ENCODE results near the gene MAP3K3. TPM values are rescaled to one million over a fixed set of nuclear protein-coding genes. Genes with fewer than 3 reads are reported as not detected.

Gene MAP3K3
- total RNA-seq, 1 donor from 2014 or later, result 11.1 TPM

GRCh38 chr17:63624531-63624880 lies 2.3 kb downstream of the MAP3K3 start:
- H3K27me3 ChIP-seq (ENCODE audit: control insufficient read depth, insufficient read depth, low read length), result no peaks in the 10 kb centered on the region
- H3K36me3 ChIP-seq (ENCODE audit: control insufficient read depth, insufficient read depth, low read length), result no peaks in the 10 kb centered on the region
- no peak for TF ChIP-seq CTCF (IDR thresholded peaks at IDR 0.05; ENCODE audit: insufficient read depth, low read length, severe bottlenecking)
- FAIRE-seq (no peak), DNase-seq (ENCODE audit: low read depth) (no peak)
- H3K4me3 ChIP-seq (ENCODE audit: low read depth, low read length), result no peak overlapping the region

- no peaks in the 10 kb centered on the region for H3K36me3 ChIP-seq (ENCODE audit: control insufficient read depth, insufficient read depth, low read length)
- H3K27me3 ChIP-seq (ENCODE audit: control insufficient read depth, insufficient read depth, low read length), result no peaks in the 10 kb centered on the region
- TF ChIP-seq CTCF (IDR thresholded peaks at IDR 0.05; ENCODE audit: insufficient read depth, low read length, severe bottlenecking), result no peak
- DNase-seq (ENCODE audit: low read depth), result no peak
- no peak overlapping the region for H3K4me3 ChIP-seq (ENCODE audit: low read depth, low read length)
- FAIRE-seq, result no peak
Measured at GRCh38 chr17:63626551-63627180, 4.4 kb downstream of the MAP3K3 start.

GRCh38 chr17:63629627-63630026 lies 7.4 kb downstream of the MAP3K3 start:
- FAIRE-seq, result no peak
- peaks cover 2% of the 10 kb centered on the region for H3K36me3 ChIP-seq (ENCODE audit: control insufficient read depth, insufficient read depth, low read length)
- H3K4me3 ChIP-seq (ENCODE audit: low read depth, low read length), result no peak overlapping the region
- DNase-seq (ENCODE audit: low read depth), result peak; percentile 42
- no peak for TF ChIP-seq CTCF (IDR thresholded peaks at IDR 0.05; ENCODE audit: insufficient read depth, low read length, severe bottlenecking)
- H3K27me3 ChIP-seq (ENCODE audit: control insufficient read depth, insufficient read depth, low read length), result no peaks in the 10 kb centered on the region

- TF ChIP-seq CTCF (IDR thresholded peaks at IDR 0.05; ENCODE audit: insufficient read depth, low read length, severe bottlenecking), result no peak
- DNase-seq (ENCODE audit: low read depth) (no peak), FAIRE-seq (no peak)
- peaks cover 4% of the 10 kb centered on the region for H3K36me3 ChIP-seq (ENCODE audit: control insufficient read depth, insufficient read depth, low read length)
- H3K27me3 ChIP-seq (ENCODE audit: control insufficient read depth, insufficient read depth, low read length), result no peaks in the 10 kb centered on the region
- no peak overlapping the region for H3K4me3 ChIP-seq (ENCODE audit: low read depth, low read length)
Measured at GRCh38 chr17:63631062-63631461, 8.8 kb downstream of the MAP3K3 start.

- FAIRE-seq (no peak), DNase-seq (ENCODE audit: low read depth) (no peak)
- Histone ChIP-seq H3K4me3 (ENCODE audit: low read depth, low read length) (no peak overlapping the region), H3K27me3 (ENCODE audit: control insufficient read depth, insufficient read depth, low read length) (no peaks in the 10 kb centered on the region), H3K36me3 (ENCODE audit: control insufficient read depth, insufficient read depth, low read length) (peaks cover 5% of the 10 kb centered on the region)
- TF ChIP-seq CTCF (IDR thresholded peaks at IDR 0.05; ENCODE audit: insufficient read depth, low read length, severe bottlenecking), result no peak
Measured at GRCh38 chr17:63631626-63632025, 9.4 kb downstream of the MAP3K3 start.

GRCh38 chr17:63633742-63634141 lies 11.5 kb downstream of the MAP3K3 start:
- no peaks in the 10 kb centered on the region for H3K27me3 ChIP-seq (ENCODE audit: control insufficient read depth, insufficient read depth, low read length)
- H3K4me3 ChIP-seq (ENCODE audit: low read depth, low read length), result no peak overlapping the region
- DNase-seq (ENCODE audit: low read depth), result no peak
- TF ChIP-seq CTCF (IDR thresholded peaks at IDR 0.05; ENCODE audit: insufficient read depth, low read length, severe bottlenecking), result no peak
- H3K36me3 ChIP-seq (ENCODE audit: control insufficient read depth, insufficient read depth, low read length), result peaks cover 7% of the 10 kb centered on the region
- no peak for FAIRE-seq
